CD4-positive, alpha-beta T cell (primary cell): ENCODE results near the gene ICAM2. TPM values are rescaled to one million over a fixed set of nuclear protein-coding genes. Genes with fewer than 3 reads are reported as not detected.
A peak's percentile ranks its signal among the peaks of the same experiment; 100 is the strongest.

ENCODE experiments used
- ATAC-seq: fragments of 200-7000 bp; cut with Tn5 transposase; one replicate; pipeline ENCODE4 v1.10.0; 2022; ENCODE audit warnings: mild to moderate bottlenecking; ENCODE audit not compliant: poor library complexity
- CTCF ChIA-PET: fragments of 350-600 bp; sonication (Branson Sonifier 250); formaldehyde crosslinking; loops from one replicate; lab custom pipeline; 2021; ENCODE audit warnings: antibody characterized with exemption, inconsistent platforms; lab: Charles Lee
- POLR2A ChIA-PET: fragments of 350-600 bp; sonication (Branson Sonifier 250); formaldehyde crosslinking; loops from one replicate; lab custom pipeline; 2021; ENCODE audit warnings: antibody characterized with exemption, inconsistent platforms; lab: Charles Lee
- DNase-seq, 14 experiments: peaks; one replicate each; pipeline ENCODE4 v3.0.0-alpha.2; 2013 to 2020; ENCODE audit warnings: mixed read lengths in 2 of 14
- H3K27ac ChIP-seq, 2 donors: one replicate each; pipeline versions ENCODE4 v1.5.1 to v1.7.0; 2013; ENCODE audit warnings: low read length in 2 of 2, low read depth in 1 of 2, mild to moderate bottlenecking in 1 of 2
- H3K27me3 ChIP-seq, 2 experiments: 1 replicate in 1 of 2; 2 replicates in 1 of 2; pipeline versions ENCODE4 v1.6.1 to v1.7.0; 2013; ENCODE audit warnings: low read length in 2 of 2, control low read depth in 1 of 2, mild to moderate bottlenecking in 1 of 2, moderate library complexity in 1 of 2; ENCODE audit not compliant: insufficient read depth in 2 of 2, control insufficient read depth in 1 of 2
- H3K36me3 ChIP-seq: one replicate; pipeline ENCODE4 v1.6.1; 2013; ENCODE audit warnings: low read length, control low read depth; ENCODE audit not compliant: insufficient read depth
- H3K4me1 ChIP-seq: one replicate; pipeline ENCODE4 v1.6.1; 2013; ENCODE audit warnings: low read length, control low read depth; ENCODE audit not compliant: insufficient read depth
- H3K4me3 ChIP-seq: one replicate; pipeline ENCODE4 v1.5.1; 2013; ENCODE audit warnings: mild to moderate bottlenecking, low read length, moderate library complexity
- H3K9me3 ChIP-seq, 2 experiments: 1 replicate in 1 of 2; 2 replicates in 1 of 2; pipeline versions ENCODE4 v1.6.1 to v1.7.0; 2013; ENCODE audit warnings: low read length in 2 of 2, mild to moderate bottlenecking in 2 of 2, control low read depth in 1 of 2, moderate library complexity in 1 of 2; ENCODE audit not compliant: control insufficient read depth in 1 of 2, insufficient read depth in 1 of 2
- H3K27ac Mint-ChIP-seq: one replicate; pipeline ENCODE4 v1.8.0; 2020; ENCODE audit warnings: mixed read lengths
- H3K27me3 Mint-ChIP-seq: one replicate; pipeline ENCODE4 v1.8.0; 2021; ENCODE audit warnings: mixed read lengths
- H3K36me3 Mint-ChIP-seq: one replicate; pipeline ENCODE4 v1.8.0; 2021; ENCODE audit warnings: low read depth, mixed read lengths
- H3K4me1 Mint-ChIP-seq: one replicate; pipeline ENCODE4 v1.8.0; 2021; ENCODE audit warnings: low read depth, mixed read lengths
- H3K4me3 Mint-ChIP-seq: one replicate; pipeline ENCODE4 v1.8.0; 2020; ENCODE audit warnings: mild to moderate bottlenecking, mixed read lengths
- H3K9me3 Mint-ChIP-seq: one replicate; pipeline ENCODE4 v1.8.0; 2020; ENCODE audit warnings: mixed read lengths
- intact Hi-C, 2 experiments: fragments of 100-400 bp; cut with DNase I in 1 of 2; cut with micrococcal nuclease in 1 of 2; formaldehyde crosslinking; loops; one replicate each; pipeline versions ENCODE4 v1.15.1 to v1.9.0; 2023 to 2025; cut with DNase I, micrococcal nuclease
- total RNA-seq, 174 experiments: library from RNA in 2 of 174; stranded (reverse) in 2 of 174; gene quantifications; one replicate each; pipeline ENCODE4 v1.2.3 and lab custom pipeline; 2021 to 2026
- TF ChIP-seq, protein P1 (sequence below): fragments of 200-600 bp; IDR thresholded peaks from one replicate; pipeline ENCODE4 v1.8.0; 2022; ENCODE audit warnings: antibody characterized with exemption, mild to moderate bottlenecking

The ICAM2 gene
- total RNA-seq, 2 experiments from 2014 or later, result 50.6 to 54.7 TPM

DNA sequence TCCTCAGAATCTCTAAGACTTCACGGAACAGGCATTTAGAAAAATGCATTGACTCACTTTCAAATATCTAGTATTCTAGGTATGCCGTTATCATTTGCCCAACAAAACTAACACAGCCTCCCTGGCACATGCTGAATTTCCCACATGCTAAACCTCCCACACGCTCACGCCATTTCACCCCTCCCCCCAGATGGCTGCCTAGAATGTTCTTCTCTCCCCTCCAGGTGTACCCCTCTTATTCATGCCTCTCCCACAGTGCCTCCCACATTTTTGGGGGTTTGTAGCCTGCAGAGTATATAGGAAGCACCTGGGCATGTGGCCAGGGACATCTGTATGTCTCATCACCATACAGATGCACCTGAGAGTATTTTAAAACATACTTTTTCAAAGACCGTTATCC, 38.2 kb upstream of the ICAM2 start:
- POLR2A ChIA-PET, result no interaction called here
- peaks cover 97% of the 10 kb centered on the region for H3K36me3 Mint-ChIP-seq
- DNase-seq (no peak), ATAC-seq (no peak)
- TF ChIP-seq, protein P1, sequence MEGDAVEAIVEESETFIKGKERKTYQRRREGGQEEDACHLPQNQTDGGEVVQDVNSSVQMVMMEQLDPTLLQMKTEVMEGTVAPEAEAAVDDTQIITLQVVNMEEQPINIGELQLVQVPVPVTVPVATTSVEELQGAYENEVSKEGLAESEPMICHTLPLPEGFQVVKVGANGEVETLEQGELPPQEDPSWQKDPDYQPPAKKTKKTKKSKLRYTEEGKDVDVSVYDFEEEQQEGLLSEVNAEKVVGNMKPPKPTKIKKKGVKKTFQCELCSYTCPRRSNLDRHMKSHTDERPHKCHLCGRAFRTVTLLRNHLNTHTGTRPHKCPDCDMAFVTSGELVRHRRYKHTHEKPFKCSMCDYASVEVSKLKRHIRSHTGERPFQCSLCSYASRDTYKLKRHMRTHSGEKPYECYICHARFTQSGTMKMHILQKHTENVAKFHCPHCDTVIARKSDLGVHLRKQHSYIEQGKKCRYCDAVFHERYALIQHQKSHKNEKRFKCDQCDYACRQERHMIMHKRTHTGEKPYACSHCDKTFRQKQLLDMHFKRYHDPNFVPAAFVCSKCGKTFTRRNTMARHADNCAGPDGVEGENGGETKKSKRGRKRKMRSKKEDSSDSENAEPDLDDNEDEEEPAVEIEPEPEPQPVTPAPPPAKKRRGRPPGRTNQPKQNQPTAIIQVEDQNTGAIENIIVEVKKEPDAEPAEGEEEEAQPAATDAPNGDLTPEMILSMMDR, result no peak
- H3K4me1 ChIP-seq, result peaks cover 79% of the 10 kb centered on the region
- no peaks in the 10 kb centered on the region for H3K27me3 Mint-ChIP-seq
- no peaks in the 10 kb centered on the region for H3K27me3 ChIP-seq
- no peak overlapping the region for H3K4me3 ChIP-seq
- intact Hi-C loops, result no loop called here
- peaks cover 89% of the 10 kb centered on the region for H3K36me3 ChIP-seq
- H3K27ac ChIP-seq, result no peak overlapping the region
- no peak overlapping the region for H3K4me3 Mint-ChIP-seq
- CTCF ChIA-PET, result no interaction called here
- H3K4me1 Mint-ChIP-seq, result peaks cover 62% of the 10 kb centered on the region
- no peak overlapping the region for H3K27ac Mint-ChIP-seq
- H3K9me3 ChIP-seq, result no peaks in the 10 kb centered on the region
- H3K9me3 Mint-ChIP-seq, result no peaks in the 10 kb centered on the region

DNA sequence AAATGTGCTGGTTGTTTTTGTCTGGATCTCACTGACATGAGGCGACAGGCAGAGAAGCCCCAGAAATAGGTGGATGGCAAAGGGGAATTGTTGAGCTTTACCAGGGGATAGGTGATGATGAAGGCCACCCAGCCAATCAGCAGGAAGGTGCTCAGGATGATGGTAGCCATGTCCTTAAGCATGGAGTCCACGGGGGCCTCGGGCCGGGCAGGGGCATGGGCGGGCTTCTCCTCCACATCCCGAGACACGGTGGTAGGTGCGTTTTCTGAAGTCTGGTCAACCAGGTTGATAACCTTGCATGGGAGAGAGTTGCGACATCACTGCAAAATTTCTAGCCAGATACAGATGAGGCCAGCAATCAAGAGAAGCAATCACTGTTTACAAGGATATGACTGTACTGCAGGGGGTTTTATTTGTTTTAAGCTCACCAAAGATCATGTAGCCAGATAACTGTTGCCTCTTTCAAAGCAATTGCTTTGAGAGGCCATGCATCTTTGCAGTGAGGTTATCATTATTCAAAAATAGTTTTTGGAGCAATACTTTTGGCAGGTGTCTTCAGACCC, 37.3 kb upstream of the ICAM2 start:
- Histone ChIP-seq H3K9me3 (no peaks in the 10 kb centered on the region), H3K36me3 (peaks cover 94% of the 10 kb centered on the region), H3K27ac (no peak overlapping the region), H3K4me1 (peaks cover 74% of the 10 kb centered on the region), H3K4me3 (no peak overlapping the region), H3K27me3 (no peaks in the 10 kb centered on the region)
- no peaks in the 10 kb centered on the region for H3K27me3 Mint-ChIP-seq
- H3K9me3 Mint-ChIP-seq, result no peaks in the 10 kb centered on the region
- ATAC-seq (no peak), DNase-seq (no peak)
- H3K4me3 Mint-ChIP-seq, result no peak overlapping the region
- intact Hi-C loops, result no loop called here
- POLR2A ChIA-PET, result interaction anchor here (1.1 to 2.0 kb wide), 2 partner anchors 24 to 49 kb away, joined by 5 to 9 read pairs; no protein-coding TSS in a partner anchor
- peaks cover 97% of the 10 kb centered on the region for H3K36me3 Mint-ChIP-seq
- CTCF ChIA-PET, result interaction anchor here (1.8 kb wide), 1 partner anchor 29 kb away, joined by 7 read pairs; no protein-coding TSS in a partner anchor
- peaks cover 63% of the 10 kb centered on the region for H3K4me1 Mint-ChIP-seq
- peak overlapping the region; percentile 33 for H3K27ac Mint-ChIP-seq
- TF ChIP-seq, protein P1, result no peak

DNA sequence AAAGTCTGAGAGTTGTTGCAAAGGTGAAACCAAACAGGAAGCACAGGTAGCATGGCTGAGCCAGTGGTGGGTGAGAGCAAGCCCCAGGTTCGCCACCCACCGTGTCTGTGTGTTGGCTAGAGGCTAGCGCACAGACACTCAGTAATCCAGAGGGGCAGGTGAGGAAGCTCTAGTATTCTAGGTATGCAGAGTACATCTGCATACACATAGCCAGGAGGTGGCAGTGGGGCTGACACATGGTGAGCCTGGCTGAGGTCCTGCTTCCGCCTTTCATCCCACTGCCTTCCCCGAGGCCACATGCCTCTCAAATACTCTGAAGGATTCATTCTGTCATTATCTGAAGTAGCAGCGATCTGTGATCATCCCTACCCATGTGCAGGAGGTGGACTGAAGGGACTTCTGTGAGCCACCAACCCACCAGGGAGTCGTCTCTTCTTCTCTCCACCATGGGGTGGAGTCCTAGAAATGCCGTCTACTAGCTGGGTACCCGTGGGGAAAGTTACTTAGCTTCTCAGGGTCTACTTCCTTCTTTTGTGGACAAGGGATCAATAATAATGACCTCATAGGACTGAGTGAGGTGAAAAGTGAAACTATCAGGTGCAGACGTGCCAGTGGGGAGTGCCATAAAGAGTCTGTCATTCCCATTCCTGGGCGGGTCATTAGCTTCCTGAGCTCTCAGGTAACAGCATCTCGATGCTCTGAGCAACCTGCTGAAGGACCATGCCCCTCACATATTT, 36.0 kb upstream of the ICAM2 start:
- Histone ChIP-seq H3K4me3 (no peak overlapping the region), H3K36me3 (peaks cover 93% of the 10 kb centered on the region), H3K4me1 (peaks cover 73% of the 10 kb centered on the region), H3K9me3 (no peaks in the 10 kb centered on the region), H3K27me3 (no peaks in the 10 kb centered on the region), H3K27ac (peak overlapping the region; percentile 1 to 37)
- Mint-ChIP-seq H3K4me1 (peaks cover 66% of the 10 kb centered on the region), H3K36me3 (peaks cover 96% of the 10 kb centered on the region), H3K27me3 (no peaks in the 10 kb centered on the region), H3K27ac (peak overlapping the region; percentile 57), H3K4me3 (no peak overlapping the region), H3K9me3 (no peaks in the 10 kb centered on the region)
- intact Hi-C loops, result no loop called here
- POLR2A ChIA-PET, result interaction anchor here (0.8 to 2.4 kb wide), 6 partner anchors 12 to 89 kb away, joined by 3 to 11 read pairs (median 4); no protein-coding TSS in a partner anchor
- CTCF ChIA-PET, result interaction anchor here (0.7 to 1.8 kb wide), 3 partner anchors 28 to 63 kb away, joined by 3 to 7 read pairs (median 3); no protein-coding TSS in a partner anchor
- ATAC-seq (peak; percentile 45), DNase-seq (peak in 1 of 14 experiments; percentile 51)
- TF ChIP-seq, protein P1, result no peak
